DND-41 (cell line): ENCODE results near the gene SH3GLB2.
"Not testable (repeated sequence)": the region's sequence is repeated elsewhere in the genome, so short reads cannot be mapped to it uniquely, and the experiment has no call there.

Experiments used
- ATAC-seq: fragments of 200-7000 bp; cut with Tn5 transposase; 3 replicates; pipeline ENCODE4 v1.9.1; 2021; ENCODE audit warnings: low read depth; ENCODE audit not compliant: insufficient read depth
- DNase-seq: peaks from one replicate; pipeline ENCODE4 v3.0.0-alpha.2; 2020
- H2AFZ ChIP-seq: 2 replicates; pipeline ENCODE4 v1.6.0; 2012; ENCODE audit warnings: low read depth, low read length
- H3K27ac ChIP-seq: 2 replicates; pipeline ENCODE4 v1.5.1; 2012; ENCODE audit warnings: low read length, inconsistent platforms
- H3K27me3 ChIP-seq: fragments of 200-600 bp; sonication (generic); 2 replicates; pipeline ENCODE4 v1.6.0; 2012; ENCODE audit warnings: low read length, mild to moderate bottlenecking, inconsistent platforms; ENCODE audit not compliant: insufficient read depth, poor library complexity
- H3K36me3 ChIP-seq: 2 replicates; pipeline ENCODE4 v1.5.1; 2012; ENCODE audit warnings: low read length, inconsistent platforms; ENCODE audit not compliant: insufficient read depth
- H3K4me1 ChIP-seq: 2 replicates; pipeline ENCODE4 v1.5.1; 2012; ENCODE audit warnings: mild to moderate bottlenecking, low read length; ENCODE audit not compliant: insufficient read depth
- H3K4me2 ChIP-seq: 2 replicates; pipeline ENCODE4 v1.6.0; 2012; ENCODE audit warnings: mild to moderate bottlenecking, moderate library complexity, low read length, inconsistent platforms; ENCODE audit not compliant: insufficient read depth
- H3K4me3 ChIP-seq, 2 experiments: fragments of 200-600 bp in 1 of 2; shearing (Covaris generic) in 1 of 2; 2 replicates each; pipeline ENCODE4 v1.5.1; 2012 to 2016; ENCODE audit warnings: inconsistent platforms in 2 of 2, low read length in 2 of 2, mild to moderate bottlenecking in 2 of 2, low read depth in 1 of 2, moderate library complexity in 1 of 2
- H3K79me2 ChIP-seq: 2 replicates; pipeline ENCODE4 v1.6.0; 2012; ENCODE audit warnings: low read length, inconsistent platforms; ENCODE audit not compliant: insufficient read depth
- H3K9ac ChIP-seq: 2 replicates; pipeline ENCODE4 v1.6.0; 2012; ENCODE audit warnings: low read depth, mild to moderate bottlenecking, inconsistent platforms, low read length, moderate library complexity
- H3K9me3 ChIP-seq: 2 replicates; pipeline ENCODE4 v1.5.1; 2012; ENCODE audit warnings: low read length, moderate library complexity, mild to moderate bottlenecking, inconsistent platforms; ENCODE audit not compliant: insufficient read depth, severe bottlenecking
- H4K20me1 ChIP-seq: 2 replicates; pipeline ENCODE4 v1.6.0; 2012; ENCODE audit warnings: low read length; ENCODE audit not compliant: insufficient read depth
- CTCF ChIP-seq: IDR thresholded peaks from 2 replicates; pipeline ENCODE4 v1.5.1; 2012; ENCODE audit warnings: borderline replicate concordance, low read length, moderate library complexity, mild to moderate bottlenecking; ENCODE audit not compliant: poor library complexity, severe bottlenecking; ENCODE audit errors: extremely low read depth
- EZH2 ChIP-seq: IDR thresholded peaks from 3 replicates; pipeline ENCODE4 v1.6.1; 2012; ENCODE audit warnings: borderline replicate concordance, low read depth, mild to moderate bottlenecking, moderate library complexity, low read length, inconsistent platforms; ENCODE audit not compliant: severe bottlenecking

The SH3GLB2 gene

GRCh38 chr9:129036241-129036922 is 8.3 kb upstream of the SH3GLB2 start, which contains the start of gene MIGA2:
Gene MIGA2 (plus strand): TSS chr9:129036626. CDS start chr9:129040595, 3,969 bp downstream.
- peaks cover 22% of the 10 kb centered on the region for H3K4me1 ChIP-seq
- no peaks in the 10 kb centered on the region for H3K27me3 ChIP-seq
- peak within 1 kb of the TSS; percentile 95 to 99 for H3K4me3 ChIP-seq
- ATAC-seq (peak; percentile 97), DNase-seq (peak; percentile 98)
- peak within 1 kb of the TSS; percentile 85 for H2AFZ ChIP-seq
- H3K27ac ChIP-seq: peak within 1 kb of the TSS; percentile 76
- TF ChIP-seq EZH2: no peak
- no peak for TF ChIP-seq CTCF
- no peaks in the 10 kb centered on the region for H3K9me3 ChIP-seq
- H3K9ac ChIP-seq: peak within 1 kb of the TSS; percentile 87
- H3K36me3 ChIP-seq: peaks cover 5% of the 10 kb centered on the region
- H3K4me2 ChIP-seq: peak within 1 kb of the TSS; percentile 98
- H4K20me1 ChIP-seq: peaks cover 13% of the 10 kb centered on the region
- H3K79me2 ChIP-seq: peaks cover 29% of the 10 kb centered on the region

GRCh38 chr9:129035838-129036237 is 7.7 kb upstream of the SH3GLB2 start:
- peak overlapping the region; percentile 60 for H3K4me2 ChIP-seq
- H3K36me3 ChIP-seq, DNase-seq, H3K27me3 ChIP-seq, H3K9me3 ChIP-seq: not testable (repeated sequence)
- H3K79me2 ChIP-seq: peaks cover 29% of the 10 kb centered on the region
- peak overlapping the region; percentile 40 for H3K9ac ChIP-seq
- H3K27ac ChIP-seq: peak overlapping the region; percentile 52
- peak; percentile 3 for ATAC-seq
- H3K4me3 ChIP-seq: peak overlapping the region in 1 of 2 experiments; percentile 41; a peak in 2 of 4 replicates
- peaks cover 22% of the 10 kb centered on the region for H3K4me1 ChIP-seq
- peak overlapping the region; percentile 80 for H2AFZ ChIP-seq
- peaks cover 13% of the 10 kb centered on the region for H4K20me1 ChIP-seq

GRCh38 chr9:129033216-129033615 is 5.1 kb upstream of the SH3GLB2 start:
- no peak for ATAC-seq
- no peak overlapping the region for H3K4me3 ChIP-seq
- H3K27me3 ChIP-seq: no peaks in the 10 kb centered on the region
- H3K36me3 ChIP-seq: no peaks in the 10 kb centered on the region; the same call in 1 of the 2 replicates
- H3K4me1 ChIP-seq: peaks cover 26% of the 10 kb centered on the region
- peaks cover 17% of the 10 kb centered on the region for H3K79me2 ChIP-seq
- no peaks in the 10 kb centered on the region for H3K9me3 ChIP-seq
- no peak overlapping the region for H2AFZ ChIP-seq
- peaks cover 12% of the 10 kb centered on the region for H4K20me1 ChIP-seq
- H3K4me2 ChIP-seq: no peak overlapping the region
- no peak for DNase-seq
- TF ChIP-seq CTCF (no peak), EZH2 (no peak)
- no peak overlapping the region for H3K9ac ChIP-seq
- no peak overlapping the region for H3K27ac ChIP-seq

GRCh38 chr9:129032541-129033159 is 4.5 kb upstream of the SH3GLB2 start:
- Histone ChIP-seq H3K4me3 (no peak overlapping the region), H3K27me3 (no peaks in the 10 kb centered on the region), H3K9ac (no peak overlapping the region), H3K4me1 (peaks cover 21% of the 10 kb centered on the region), H3K36me3 (peaks cover under 1% of the 10 kb centered on the region; the same call in 1 of the 2 replicates), H4K20me1 (peaks cover 8% of the 10 kb centered on the region), H2AFZ (no peak overlapping the region), H3K4me2 (no peak overlapping the region), H3K27ac (no peak overlapping the region), H3K79me2 (peaks cover 15% of the 10 kb centered on the region), H3K9me3 (no peaks in the 10 kb centered on the region)
- TF ChIP-seq EZH2: no peak
- no peak for TF ChIP-seq CTCF
- DNase-seq (no peak), ATAC-seq (no peak)
